VCaP (cell line): Measurements from ENCODE around the gene HELT.
A peak's percentile ranks its signal among the peaks of the same experiment; 100 is the strongest.
"Not testable (repeated sequence)": the region's sequence is repeated elsewhere in the genome, so short reads cannot be mapped to it uniquely, and the experiment has no call there.

ENCODE experiments used
- H3K27ac ChIP-seq: fragments of 450-650 bp; 2 replicates; pipeline ENCODE4 v1.5.1; 2017
- CTCF ChIP-seq: fragments of 450-650 bp; conservative IDR thresholded peaks from 2 replicates; pipeline ENCODE4 v1.5.1; 2017; ENCODE audit warnings: mild to moderate bottlenecking, moderate library complexity

Gene HELT

GRCh38 chr4:184992422-184992821 lies 25.9 kb upstream of the HELT start:
- TF ChIP-seq CTCF = no peak
- H3K27ac ChIP-seq = no peak overlapping the region

GRCh38 chr4:184993247-184993646 lies 25.0 kb upstream of the HELT start:
- TF ChIP-seq CTCF = no peak
- no peak overlapping the region for H3K27ac ChIP-seq

- H3K27ac ChIP-seq = no peak overlapping the region
- no peak for TF ChIP-seq CTCF
These were observed 24.2 kb upstream of the HELT start for GRCh38 chr4:184994010-184994622.

- no peak overlapping the region for H3K27ac ChIP-seq
- no peak for TF ChIP-seq CTCF
These were observed 23.7 kb upstream of the HELT start for GRCh38 chr4:184994623-184995010.

- not testable (repeated sequence) for H3K27ac ChIP-seq
These were observed 20.6 kb upstream of the HELT start for GRCh38 chr4:184997656-184998055.

GRCh38 chr4:185002784-185003183 lies 15.5 kb upstream of the HELT start:
- TF ChIP-seq CTCF = no peak
- H3K27ac ChIP-seq = no peak overlapping the region

GRCh38 chr4:185003596-185004351 lies 14.5 kb upstream of the HELT start:
- no peak for TF ChIP-seq CTCF
- H3K27ac ChIP-seq = peak overlapping the region; percentile 74; the same call in 1 of the 2 replicates

GRCh38 chr4:185004562-185005218 lies 13.6 kb upstream of the HELT start:
- TF ChIP-seq CTCF = no peak
- peak overlapping the region; percentile 74 for H3K27ac ChIP-seq
